Measurements from ENCODE around the gene PLCL1.

The PLCL1 gene

GRCh38 chr2:197890168-197890567, 85.8 kb downstream of the PLCL1 start:
- DNase-seq, result no peak

GRCh38 chr2:197891897-197892442, 87.6 kb downstream of the PLCL1 start:
- no peak for DNase-seq

GRCh38 chr2:197893403-197894177, 89.2 kb downstream of the PLCL1 start:
- no peak for DNase-seq

- no peak for DNase-seq
Observed at GRCh38 chr2:197894751-197895274, 90.4 kb downstream of the PLCL1 start.

- DNase-seq, result no peak
Observed at GRCh38 chr2:197897960-197898678, 93.7 kb downstream of the PLCL1 start.

GRCh38 chr2:197904446-197904845, 100.1 kb downstream of the PLCL1 start:
- no peak for DNase-seq

- no peak for DNase-seq
Observed at GRCh38 chr2:197908156-197908555, 103.8 kb downstream of the PLCL1 start.

- no peak for DNase-seq
Observed at GRCh38 chr2:197908990-197909776, 104.8 kb downstream of the PLCL1 start.

- DNase-seq, result no peak
Observed at GRCh38 chr2:197911667-197912066, 107.3 kb downstream of the PLCL1 start.

GRCh38 chr2:197913084-197913483, 108.7 kb downstream of the PLCL1 start:
- DNase-seq, result no peak

GRCh38 chr2:197914778-197915177, 110.4 kb downstream of the PLCL1 start:
- no peak for DNase-seq

GRCh38 chr2:197915548-197916265, 111.3 kb downstream of the PLCL1 start:
- DNase-seq, result no peak

- no peak for DNase-seq
Observed at GRCh38 chr2:197919487-197919886, 115.1 kb downstream of the PLCL1 start.

- DNase-seq, result no peak
Observed at GRCh38 chr2:197920088-197920487, 115.7 kb downstream of the PLCL1 start.

GRCh38 chr2:197920592-197921201, 116.3 kb downstream of the PLCL1 start:
- DNase-seq, result no peak

GRCh38 chr2:197924483-197924882, 120.1 kb downstream of the PLCL1 start:
- DNase-seq, result no peak

- DNase-seq, result no peak
Observed at GRCh38 chr2:197925204-197925603, 120.8 kb downstream of the PLCL1 start.

- DNase-seq, result no peak
Observed at GRCh38 chr2:197925976-197926375, 121.6 kb downstream of the PLCL1 start.

GRCh38 chr2:197926673-197927072, 122.3 kb downstream of the PLCL1 start:
- no peak for DNase-seq

- no peak for DNase-seq
Observed at GRCh38 chr2:197927994-197928393, 123.6 kb downstream of the PLCL1 start.

- no peak for DNase-seq
Observed at GRCh38 chr2:197929008-197929885, 124.9 kb downstream of the PLCL1 start.
